ENCODE measurements around the gene FAIM2. TPM values are rescaled to one million over a fixed set of nuclear protein-coding genes. Genes with fewer than 3 reads are reported as not detected.

FAIM2 gene
- total and polyA plus RNA-seq, 2 experiments from 2014 or later = 0.06 to 0.49 TPM

- H3K27me3 ChIP-seq = peaks cover 21% of the 10 kb centered on the region
- H3K36me3 ChIP-seq = no peaks in the 10 kb centered on the region
- no peak overlapping the region for H3K27ac ChIP-seq
- no peak for DNase-seq (ENCODE audit: low read depth in 1 of 2, low spot score in 1 of 2)
- no peaks in the 10 kb centered on the region for H3K9me3 ChIP-seq (ENCODE audit: low read depth)
- no peaks in the 10 kb centered on the region for H3K4me1 ChIP-seq (ENCODE audit: low read depth)
- no peak for TF ChIP-seq CTCF (IDR thresholded peaks at IDR 0.05; ENCODE audit: low read depth, low read length)
- H3K4me3 ChIP-seq = no peak overlapping the region
Observed at GRCh38 chr12:49902399-49903350, 1.0 kb downstream of the FAIM2 start.

- no peak for DNase-seq (ENCODE audit: low read depth in 1 of 2, low spot score in 1 of 2)
- no peak overlapping the region for H3K4me3 ChIP-seq
- peaks cover 21% of the 10 kb centered on the region for H3K27me3 ChIP-seq
- TF ChIP-seq CTCF (IDR thresholded peaks at IDR 0.05; ENCODE audit: low read depth, low read length) = no peak
- H3K9me3 ChIP-seq (ENCODE audit: low read depth) = no peaks in the 10 kb centered on the region
- H3K4me1 ChIP-seq (ENCODE audit: low read depth) = no peaks in the 10 kb centered on the region
- no peak overlapping the region for H3K27ac ChIP-seq
- no peaks in the 10 kb centered on the region for H3K36me3 ChIP-seq
Observed at GRCh38 chr12:49901986-49902385, 1.7 kb downstream of the FAIM2 start.

GRCh38 chr12:49901026-49901425 is 2.7 kb downstream of the FAIM2 start:
- H3K27ac ChIP-seq = no peak overlapping the region
- DNase-seq (ENCODE audit: low read depth in 1 of 2, low spot score in 1 of 2) = no peak
- H3K36me3 ChIP-seq = no peaks in the 10 kb centered on the region
- H3K4me3 ChIP-seq = no peak overlapping the region
- peaks cover 21% of the 10 kb centered on the region for H3K27me3 ChIP-seq
- H3K4me1 ChIP-seq (ENCODE audit: low read depth) = no peaks in the 10 kb centered on the region
- no peak for TF ChIP-seq CTCF (IDR thresholded peaks at IDR 0.05; ENCODE audit: low read depth, low read length)
- no peaks in the 10 kb centered on the region for H3K9me3 ChIP-seq (ENCODE audit: low read depth)

GRCh38 chr12:49900371-49900770 is 3.3 kb downstream of the FAIM2 start:
- no peak for TF ChIP-seq CTCF (IDR thresholded peaks at IDR 0.05; ENCODE audit: low read depth, low read length)
- no peak for DNase-seq (ENCODE audit: low read depth in 1 of 2, low spot score in 1 of 2)
- no peaks in the 10 kb centered on the region for H3K4me1 ChIP-seq (ENCODE audit: low read depth)
- no peak overlapping the region for H3K4me3 ChIP-seq
- peaks cover 21% of the 10 kb centered on the region for H3K27me3 ChIP-seq
- no peaks in the 10 kb centered on the region for H3K9me3 ChIP-seq (ENCODE audit: low read depth)
- no peaks in the 10 kb centered on the region for H3K36me3 ChIP-seq
- H3K27ac ChIP-seq = no peak overlapping the region

GRCh38 chr12:49899921-49900320 is 3.8 kb downstream of the FAIM2 start:
- Histone ChIP-seq H3K27me3 (peaks cover 21% of the 10 kb centered on the region), H3K27ac (no peak overlapping the region), H3K4me3 (no peak overlapping the region), H3K4me1 (ENCODE audit: low read depth) (no peaks in the 10 kb centered on the region), H3K36me3 (no peaks in the 10 kb centered on the region), H3K9me3 (ENCODE audit: low read depth) (no peaks in the 10 kb centered on the region)
- no peak for DNase-seq (ENCODE audit: low read depth in 1 of 2, low spot score in 1 of 2)
- no peak for TF ChIP-seq CTCF (IDR thresholded peaks at IDR 0.05; ENCODE audit: low read depth, low read length)
